A549 (cell line): ENCODE data around the gene SMIM7. TPM values are rescaled to one million over a fixed set of nuclear protein-coding genes. Genes with fewer than 3 reads are reported as not detected.

Experiments
- ATAC-seq, 2 experiments: fragments of 200-7000 bp in 1 of 2; fragments of >200 bp in 1 of 2; cut with Nextera tagmentation in 1 of 2; cut with Tn5 transposase in 1 of 2; 3 replicates each; pipeline versions ENCODE4 v1.8.0 to v1.9.1; 2018 to 2020; ENCODE audit warnings: mild to moderate bottlenecking in 1 of 2, moderate library complexity in 1 of 2
- CTCF ChIA-PET: fragments of 300-600 bp; sonication (Branson Sonifier 250); formaldehyde crosslinking; extraction: SDS; loops from one replicate; lab custom pipeline; 2021; ENCODE audit warnings: antibody characterized with exemption, inconsistent platforms; lab: Yijun Ruan, JAX
- POLR2A ChIA-PET: fragments of 350-600 bp; formaldehyde crosslinking; extraction: SDS; loops from one replicate; lab custom pipeline; 2021; ENCODE audit warnings: antibody characterized with exemption, inconsistent platforms; lab: Yijun Ruan, JAX
- DNase-seq, 2 experiments: peaks; one replicate each; pipeline versions ENCODE4 v3.0.0 to v3.0.0-alpha.2; 2011 to 2016; ENCODE audit warnings: low read depth in 1 of 2, low spot score in 1 of 2
- FAIRE-seq: peaks from 2 replicates; lab custom pipeline; 2011; peaks lifted over from hg19 to GRCh38; lab: Jason Lieb, UNC
- H3K27ac ChIP-seq, 2 experiments: fragments of >200 bp; sonication (Bioruptor Twin); formaldehyde crosslinking; 3 replicates each; pipeline ENCODE4 v1.5.1; 2016 to 2017
- H3K4me1 ChIP-seq: fragments of >200 bp; sonication (Bioruptor Twin); formaldehyde crosslinking; 3 replicates; pipeline ENCODE4 v1.6.1; 2016
- H3K4me2 ChIP-seq: fragments of >200 bp; sonication (Bioruptor Twin); formaldehyde crosslinking; 3 replicates; pipeline ENCODE4 v1.6.1; 2016
- H3K4me3 ChIP-seq: fragments of >200 bp; sonication (Bioruptor Twin); formaldehyde crosslinking; 3 replicates; pipeline ENCODE4 v1.5.1; 2016
- H3K9me3 ChIP-seq: fragments of >200 bp; sonication (Bioruptor Twin); formaldehyde crosslinking; 3 replicates; pipeline ENCODE4 v1.6.1; 2016
- BHLHE40 ChIP-seq: IDR thresholded peaks from 2 replicates; pipeline ENCODE4 v1.6.1; 2012; ENCODE audit warnings: low read depth, low read length, inconsistent platforms
- CBX2 ChIP-seq: fragments of 200-600 bp; sonication (generic); IDR thresholded peaks from 2 replicates; pipeline ENCODE4 v1.6.1; 2016; ENCODE audit warnings: low read depth, mild to moderate bottlenecking, borderline replicate concordance
- CEBPB ChIP-seq, 2 experiments: fragments of >200 bp in 1 of 2; sonication (Bioruptor Twin) in 1 of 2; formaldehyde crosslinking in 1 of 2; IDR thresholded peaks; 2 replicates each; pipeline ENCODE4 v1.6.1; 2012 to 2016
- CHD4 ChIP-seq: fragments of 200-600 bp; sonication (generic); IDR thresholded peaks from 2 replicates; pipeline ENCODE4 v1.6.1; 2016; ENCODE audit warnings: antibody characterized with exemption, mild to moderate bottlenecking, borderline replicate concordance
- EHMT2 ChIP-seq: fragments of 200-600 bp; sonication (generic); IDR thresholded peaks from 2 replicates; pipeline ENCODE4 v1.6.1; 2016; ENCODE audit warnings: antibody characterized with exemption, low read depth, mild to moderate bottlenecking, moderate library complexity
- EP300 ChIP-seq, 2 experiments: fragments of >200 bp; sonication (Bioruptor Twin); formaldehyde crosslinking; IDR thresholded peaks; 2 replicates in 1 of 2; 3 replicates in 1 of 2; pipeline ENCODE4 v1.6.1; 2016 to 2017
- HDAC2 ChIP-seq: fragments of 200-600 bp; sonication (generic); IDR thresholded peaks from 2 replicates; pipeline ENCODE4 v1.6.1; 2016
- HEYL ChIP-seq: fragments of 250-450 bp; sonication (Bioruptor Pico); IDR thresholded peaks from 2 replicates; pipeline ENCODE4 v1.8.0; 2021; ENCODE audit warnings: mild to moderate bottlenecking, moderate library complexity
- HOXB5 ChIP-seq: fragments of 250-450 bp; sonication (Bioruptor Pico); IDR thresholded peaks from 2 replicates; pipeline ENCODE4 v1.5.0; 2020; ENCODE audit warnings: mild to moderate bottlenecking, moderate library complexity
- JUN ChIP-seq, 2 experiments: fragments of >200 bp; sonication (Bioruptor Twin); formaldehyde crosslinking; IDR thresholded peaks; 2 replicates in 1 of 2; 3 replicates in 1 of 2; pipeline ENCODE4 v1.6.1; 2016 to 2017
- MAFK ChIP-seq: fragments of 450-650 bp; IDR thresholded peaks from 2 replicates; pipeline ENCODE4 v1.6.1; 2014; ENCODE audit not compliant: partially characterized antibody
- MAZ ChIP-seq: fragments of 150-350 bp; IDR thresholded peaks from 2 replicates; pipeline ENCODE4 v1.6.1; 2014; ENCODE audit warnings: antibody characterized with exemption, low read depth, low read length, borderline replicate concordance
- NFE2L2 ChIP-seq: fragments of 150-350 bp; conservative IDR thresholded peaks from 2 replicates; pipeline ENCODE4 v1.6.1; 2014; ENCODE audit warnings: low read length
- NPAS2 ChIP-seq: fragments of 250-450 bp; sonication (Bioruptor Pico); IDR thresholded peaks from 2 replicates; pipeline ENCODE4 v1.8.0; 2022; ENCODE audit warnings: mild to moderate bottlenecking, moderate library complexity, borderline replicate concordance
- POLR2AphosphoS2 ChIP-seq: conservative IDR thresholded peaks from 2 replicates; pipeline ENCODE4 v1.6.1; 2012; ENCODE audit warnings: low read length, improper control_type of control experiment, inconsistent platforms
- RAD21 ChIP-seq, 2 experiments: fragments of >200 bp in 1 of 2; sonication (Bioruptor Twin) in 1 of 2; formaldehyde crosslinking in 1 of 2; IDR thresholded peaks in 1 of 2; conservative IDR thresholded peaks in 1 of 2; 2 replicates in 1 of 2; 3 replicates in 1 of 2; pipeline ENCODE4 v1.6.1; 2012 to 2018; ENCODE audit warnings: inconsistent platforms in 1 of 2
- RARB ChIP-seq: fragments of 250-450 bp; sonication (Bioruptor Pico); IDR thresholded peaks from 2 replicates; pipeline ENCODE4 v1.8.0; 2021; ENCODE audit warnings: mild to moderate bottlenecking, moderate library complexity
- RFX5 ChIP-seq: fragments of 450-650 bp; IDR thresholded peaks from 2 replicates; pipeline ENCODE4 v1.7.1; 2014; ENCODE audit warnings: antibody characterized with exemption, mild to moderate bottlenecking, moderate library complexity
- WGBS: methylation state at CpG from one replicate; pipeline ENCODE4 v1.1.6; 2017; ENCODE audit errors: missing lambda C conversion rate; 5-methylcytosine and 5-hydroxymethylcytosine counted together
- polyA plus RNA-seq, 4 experiments: library from polyadenylated mRNA; depleted of rRNA in 3 of 4; stranded (reverse); fragments of >200 nt; fragmentation: RNase III in 1 of 4; extraction: RNeasy Plus Mini Kit Qiagen cat#74134 plus additional on column Dnase treatment in 1 of 4; gene quantifications; 2 replicates in 3 of 4; 3 replicates in 1 of 4; pipeline ENCODE4 v1.2.3, GENCODE V29; 2011 to 2017
- TF ChIP-seq, protein P1 (sequence below): fragments of 200-600 bp; sonication (generic); IDR thresholded peaks from 2 replicates; pipeline ENCODE4 v1.6.1; 2016; ENCODE audit warnings: antibody characterized with exemption, mild to moderate bottlenecking, moderate library complexity
- TF ChIP-seq, protein P2 (sequence below): fragments of >200 bp; sonication (Bioruptor Twin); formaldehyde crosslinking; IDR thresholded peaks from 2 replicates; pipeline ENCODE4 v1.6.1; 2016
- TF ChIP-seq, protein P3 (sequence below): fragments of 250-450 bp; sonication (Bioruptor Pico); IDR thresholded peaks from 2 replicates; pipeline ENCODE4 v1.5.0; 2020; ENCODE audit warnings: low read depth, mild to moderate bottlenecking, moderate library complexity
- TF ChIP-seq, protein P4 (sequence below): fragments of >200 bp; sonication (Bioruptor Twin); formaldehyde crosslinking; IDR thresholded peaks from 3 replicates; pipeline ENCODE4 v1.6.1; 2016

The SMIM7 gene
- polyA plus RNA-seq, 2 of the 4 experiments (the other 2 are of a cell fraction) = 74.7 to 98.8 TPM

DNA sequence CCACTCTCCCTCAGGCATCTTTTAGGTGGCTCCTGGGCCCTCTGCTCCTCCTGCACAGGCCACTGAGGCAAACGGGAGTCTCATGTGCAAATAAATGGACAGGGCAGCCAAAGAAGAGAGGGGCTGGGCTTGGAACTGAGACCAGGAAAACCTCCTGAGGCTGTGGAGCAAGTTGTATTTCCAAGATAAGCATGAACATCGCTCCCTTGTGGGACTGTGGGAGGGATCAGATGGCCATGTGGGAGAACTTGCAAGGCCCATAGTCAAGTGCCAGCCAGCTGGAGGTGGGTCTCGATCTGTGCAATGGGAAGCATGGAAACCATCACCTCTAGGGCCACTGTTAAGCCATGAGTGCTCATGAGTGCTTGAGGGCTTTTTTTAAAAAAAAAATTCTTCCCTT lies 56.9 kb downstream of the SMIM7 start:
- no peak overlapping the region for H3K4me3 ChIP-seq
- DNase-seq = no peak
- POLR2A ChIA-PET = no interaction called here
- H3K4me1 ChIP-seq = no peaks in the 10 kb centered on the region; the same call in 2 of the 3 replicates
- no peak for FAIRE-seq
- no peak overlapping the region for H3K4me2 ChIP-seq
- H3K9me3 ChIP-seq = no peaks in the 10 kb centered on the region
- TF ChIP-seq EP300 (IDR thresholded peaks at IDR 0.05) = no peak
- TF ChIP-seq BHLHE40 = no peak
- no peak for TF ChIP-seq HEYL (CRISPR knock-in tag)
- no peak for TF ChIP-seq NFE2L2
- TF ChIP-seq CHD4 = no peak
- TF ChIP-seq CEBPB (IDR thresholded peaks at IDR 0.05) = no peak
- no peak for TF ChIP-seq RARB
- no peak for TF ChIP-seq MAFK
- TF ChIP-seq POLR2AphosphoS2 = no peak
- no peak for TF ChIP-seq RFX5
- no peak for TF ChIP-seq CBX2
- TF ChIP-seq, protein P1, sequence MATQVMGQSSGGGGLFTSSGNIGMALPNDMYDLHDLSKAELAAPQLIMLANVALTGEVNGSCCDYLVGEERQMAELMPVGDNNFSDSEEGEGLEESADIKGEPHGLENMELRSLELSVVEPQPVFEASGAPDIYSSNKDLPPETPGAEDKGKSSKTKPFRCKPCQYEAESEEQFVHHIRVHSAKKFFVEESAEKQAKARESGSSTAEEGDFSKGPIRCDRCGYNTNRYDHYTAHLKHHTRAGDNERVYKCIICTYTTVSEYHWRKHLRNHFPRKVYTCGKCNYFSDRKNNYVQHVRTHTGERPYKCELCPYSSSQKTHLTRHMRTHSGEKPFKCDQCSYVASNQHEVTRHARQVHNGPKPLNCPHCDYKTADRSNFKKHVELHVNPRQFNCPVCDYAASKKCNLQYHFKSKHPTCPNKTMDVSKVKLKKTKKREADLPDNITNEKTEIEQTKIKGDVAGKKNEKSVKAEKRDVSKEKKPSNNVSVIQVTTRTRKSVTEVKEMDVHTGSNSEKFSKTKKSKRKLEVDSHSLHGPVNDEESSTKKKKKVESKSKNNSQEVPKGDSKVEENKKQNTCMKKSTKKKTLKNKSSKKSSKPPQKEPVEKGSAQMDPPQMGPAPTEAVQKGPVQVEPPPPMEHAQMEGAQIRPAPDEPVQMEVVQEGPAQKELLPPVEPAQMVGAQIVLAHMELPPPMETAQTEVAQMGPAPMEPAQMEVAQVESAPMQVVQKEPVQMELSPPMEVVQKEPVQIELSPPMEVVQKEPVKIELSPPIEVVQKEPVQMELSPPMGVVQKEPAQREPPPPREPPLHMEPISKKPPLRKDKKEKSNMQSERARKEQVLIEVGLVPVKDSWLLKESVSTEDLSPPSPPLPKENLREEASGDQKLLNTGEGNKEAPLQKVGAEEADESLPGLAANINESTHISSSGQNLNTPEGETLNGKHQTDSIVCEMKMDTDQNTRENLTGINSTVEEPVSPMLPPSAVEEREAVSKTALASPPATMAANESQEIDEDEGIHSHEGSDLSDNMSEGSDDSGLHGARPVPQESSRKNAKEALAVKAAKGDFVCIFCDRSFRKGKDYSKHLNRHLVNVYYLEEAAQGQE = no peak
- TF ChIP-seq NPAS2 (CRISPR knock-in tag) = no peak
- TF ChIP-seq MAZ = no peak
- TF ChIP-seq, protein P2, sequence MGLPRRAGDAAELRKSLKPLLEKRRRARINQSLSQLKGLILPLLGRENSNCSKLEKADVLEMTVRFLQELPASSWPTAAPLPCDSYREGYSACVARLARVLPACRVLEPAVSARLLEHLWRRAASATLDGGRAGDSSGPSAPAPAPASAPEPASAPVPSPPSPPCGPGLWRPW = no peak
- TF ChIP-seq EHMT2 = no peak
- no peak for ATAC-seq
- CTCF ChIA-PET = no interaction called here
- 96% methylated on average over 3 of the region's 3 CpGs for WGBS
- H3K27ac ChIP-seq = no peak overlapping the region

DNA sequence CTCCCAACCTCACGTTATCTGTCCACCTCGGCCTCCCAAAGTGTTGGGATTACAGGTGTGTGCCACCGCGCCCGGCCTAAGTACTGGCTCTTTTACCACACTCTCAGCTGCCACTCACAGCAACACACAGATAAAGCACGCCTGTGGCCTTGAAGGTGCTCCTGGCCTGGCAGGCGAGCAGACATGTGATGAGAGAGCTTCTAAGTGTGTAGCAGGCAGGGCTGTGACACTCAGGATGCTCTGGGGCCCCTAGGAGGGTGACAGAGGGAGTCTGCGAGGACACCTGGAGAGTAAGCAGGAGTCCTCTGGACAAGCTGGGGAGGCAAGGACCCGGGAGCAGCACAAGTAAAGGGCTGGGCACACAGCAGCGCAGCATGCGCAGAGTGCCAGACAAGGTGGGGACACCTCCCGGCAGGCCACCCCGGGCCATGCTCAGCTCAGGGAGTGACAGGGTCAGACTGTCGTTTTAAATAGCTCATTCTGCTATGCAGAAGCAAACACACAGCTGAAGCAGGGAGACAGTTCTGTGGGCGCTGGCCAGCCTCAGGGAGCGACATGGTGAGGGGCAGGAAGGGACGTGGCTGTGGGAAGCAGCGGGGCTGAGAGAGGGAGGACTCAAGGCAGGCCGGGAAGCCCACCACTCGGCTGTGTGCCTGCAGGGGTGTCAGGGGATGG lies 58.4 kb downstream of the SMIM7 start:
- Histone ChIP-seq H3K27ac (no peak overlapping the region), H3K4me3 (no peak overlapping the region), H3K4me1 (no peaks in the 10 kb centered on the region; the same call in 2 of the 3 replicates), H3K4me2 (no peak overlapping the region), H3K9me3 (no peaks in the 10 kb centered on the region)
- no peak for DNase-seq
- FAIRE-seq = no peak
- TF ChIP-seq HOXB5 (CRISPR knock-in tag) (no peak), MAZ (no peak), MAFK (no peak), BHLHE40 (no peak), JUN (IDR thresholded peaks at IDR 0.05) (no peak), RAD21 (conservative IDR thresholded peaks at IDR 0.05 in 1 of 2, IDR thresholded peaks at IDR 0.05 in 1 of 2) (no peak), HDAC2 (no peak)
- TF ChIP-seq, protein P3, sequence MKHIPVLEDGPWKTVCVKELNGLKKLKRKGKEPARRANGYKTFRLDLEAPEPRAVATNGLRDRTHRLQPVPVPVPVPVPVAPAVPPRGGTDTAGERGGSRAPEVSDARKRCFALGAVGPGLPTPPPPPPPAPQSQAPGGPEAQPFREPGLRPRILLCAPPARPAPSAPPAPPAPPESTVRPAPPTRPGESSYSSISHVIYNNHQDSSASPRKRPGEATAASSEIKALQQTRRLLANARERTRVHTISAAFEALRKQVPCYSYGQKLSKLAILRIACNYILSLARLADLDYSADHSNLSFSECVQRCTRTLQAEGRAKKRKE (CRISPR knock-in tag) = no peak
- TF ChIP-seq, protein P4, sequence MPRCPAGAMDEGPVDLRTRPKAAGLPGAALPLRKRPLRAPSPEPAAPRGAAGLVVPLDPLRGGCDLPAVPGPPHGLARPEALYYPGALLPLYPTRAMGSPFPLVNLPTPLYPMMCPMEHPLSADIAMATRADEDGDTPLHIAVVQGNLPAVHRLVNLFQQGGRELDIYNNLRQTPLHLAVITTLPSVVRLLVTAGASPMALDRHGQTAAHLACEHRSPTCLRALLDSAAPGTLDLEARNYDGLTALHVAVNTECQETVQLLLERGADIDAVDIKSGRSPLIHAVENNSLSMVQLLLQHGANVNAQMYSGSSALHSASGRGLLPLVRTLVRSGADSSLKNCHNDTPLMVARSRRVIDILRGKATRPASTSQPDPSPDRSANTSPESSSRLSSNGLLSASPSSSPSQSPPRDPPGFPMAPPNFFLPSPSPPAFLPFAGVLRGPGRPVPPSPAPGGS = no peak
- POLR2A ChIA-PET = no interaction called here
- CTCF ChIA-PET = interaction anchor here (1.4 kb wide), 1 partner anchor 9 kb away, joined by 4 read pairs; no protein-coding TSS in a partner anchor
- ATAC-seq = no peak
- 93% methylated on average over 12 of the region's 20 CpGs for WGBS
